OCI-LY3 (cell line): Measurements from ENCODE around the gene ATP2A2.

Experiments used
- H2AFZ ChIP-seq: fragments of 200-600, 300-600 bp; shearing (Covaris generic); 2 replicates; pipeline ENCODE4 v1.6.0; 2014; ENCODE audit warnings: antibody characterized with exemption, low read depth, low read length
- H3K27ac ChIP-seq: fragments of 200-600, 300-600 bp; sonication (generic); 2 replicates; pipeline ENCODE4 v1.5.1; 2014; ENCODE audit warnings: mild to moderate bottlenecking, low read length, moderate library complexity, mixed read lengths
- H3K27me3 ChIP-seq: fragments of 200-600, 300-600 bp; sonication (generic); 2 replicates; pipeline ENCODE4 v1.6.1; 2014; ENCODE audit warnings: low read depth, low read length, mixed read lengths
- H3K36me3 ChIP-seq: fragments of 200-600, 300-600 bp; sonication (generic); replicated peaks from 2 replicates; pipeline ENCODE3; 2014; ENCODE audit warnings: low read depth, low read length, mixed read lengths
- H3K4me1 ChIP-seq: fragments of 300-600, 200-600 bp; sonication (generic); 2 replicates; pipeline ENCODE4 v1.6.1; 2014; ENCODE audit warnings: low read length, mixed read lengths
- H3K4me2 ChIP-seq: fragments of 200-600, 300-600 bp; sonication (generic); 2 replicates; pipeline ENCODE4 v1.6.1; 2014; ENCODE audit warnings: low read length, mixed read lengths
- H3K4me3 ChIP-seq: fragments of 300-600, 200-600 bp; sonication (generic); 2 replicates; pipeline ENCODE4 v1.5.1; 2014; ENCODE audit warnings: antibody characterized with exemption, mild to moderate bottlenecking, low read length, moderate library complexity
- H3K79me2 ChIP-seq: fragments of 300-600, 200-600 bp; shearing (Covaris generic); 2 replicates; pipeline ENCODE4 v1.6.1; 2014; ENCODE audit warnings: mild to moderate bottlenecking, low read length, mixed read lengths
- H3K9ac ChIP-seq: fragments of 300-600, 200-600 bp; shearing (Covaris generic); 2 replicates; pipeline ENCODE4 v1.6.0; 2014; ENCODE audit warnings: mild to moderate bottlenecking, low read length, moderate library complexity
- H3K9me3 ChIP-seq: fragments of 200-600, 300-600 bp; shearing (Covaris generic); 2 replicates; pipeline ENCODE4 v1.6.1; 2014; ENCODE audit warnings: low read length, mixed read lengths; ENCODE audit not compliant: insufficient read depth
- H4K20me1 ChIP-seq: fragments of 200-600, 300-600 bp; sonication (generic); 2 replicates; pipeline ENCODE4 v1.6.1; 2016; ENCODE audit warnings: low read length, mixed read lengths; ENCODE audit not compliant: insufficient read depth
- CTCF ChIP-seq: fragments of 200-600, 300-600 bp; sonication (generic); IDR thresholded peaks from 2 replicates; pipeline ENCODE4 v1.5.1; 2014; ENCODE audit warnings: antibody characterized with exemption, low read length, low read depth
- EZH2phosphoT487 ChIP-seq: fragments of 200-600 bp; shearing (Covaris generic); IDR thresholded peaks from 2 replicates; pipeline ENCODE4 v1.6.1; 2018; ENCODE audit warnings: antibody characterized with exemption, mixed run types, low read depth

The ATP2A2 gene

GRCh38 chr12:110345963-110346362, 64.9 kb downstream of the ATP2A2 start:
- Histone ChIP-seq H3K79me2 (peaks cover 6% of the 10 kb centered on the region), H3K9ac (no peak overlapping the region), H3K36me3 (peaks cover 93% of the 10 kb centered on the region), H3K9me3 (no peaks in the 10 kb centered on the region), H3K4me2 (no peak overlapping the region), H3K27ac (no peak overlapping the region), H3K27me3 (no peaks in the 10 kb centered on the region), H3K4me1 (no peaks in the 10 kb centered on the region), H2AFZ (no peak overlapping the region), H4K20me1 (no peaks in the 10 kb centered on the region; the same call in 1 of the 2 replicates), H3K4me3 (no peak overlapping the region)
- TF ChIP-seq CTCF (no peak), EZH2phosphoT487 (no peak)

GRCh38 chr12:110347767-110348166, 66.7 kb downstream of the ATP2A2 start:
- Histone ChIP-seq H3K9me3 (no peaks in the 10 kb centered on the region), H3K4me2 (no peak overlapping the region), H4K20me1 (no peaks in the 10 kb centered on the region; the same call in 1 of the 2 replicates), H3K79me2 (no peaks in the 10 kb centered on the region; the same call in 1 of the 2 replicates), H3K4me3 (no peak overlapping the region), H3K4me1 (no peaks in the 10 kb centered on the region), H3K36me3 (peaks cover 84% of the 10 kb centered on the region), H3K9ac (no peak overlapping the region), H3K27ac (no peak overlapping the region), H2AFZ (no peak overlapping the region), H3K27me3 (no peaks in the 10 kb centered on the region)
- TF ChIP-seq CTCF (no peak), EZH2phosphoT487 (no peak)

- no peak overlapping the region for H3K27ac ChIP-seq
- TF ChIP-seq EZH2phosphoT487 (no peak), CTCF (no peak)
- no peaks in the 10 kb centered on the region; the same call in 1 of the 2 replicates for H4K20me1 ChIP-seq
- no peaks in the 10 kb centered on the region; the same call in 1 of the 2 replicates for H3K79me2 ChIP-seq
- no peaks in the 10 kb centered on the region for H3K27me3 ChIP-seq
- no peaks in the 10 kb centered on the region for H3K9me3 ChIP-seq
- H2AFZ ChIP-seq = no peak overlapping the region
- H3K36me3 ChIP-seq = peaks cover 76% of the 10 kb centered on the region
- H3K4me2 ChIP-seq = no peak overlapping the region
- no peak overlapping the region for H3K9ac ChIP-seq
- no peak overlapping the region for H3K4me3 ChIP-seq
- no peaks in the 10 kb centered on the region for H3K4me1 ChIP-seq
Observed at GRCh38 chr12:110348431-110349059, 67.5 kb downstream of the ATP2A2 start.

- H3K4me2 ChIP-seq = no peak overlapping the region
- no peaks in the 10 kb centered on the region; the same call in 1 of the 2 replicates for H4K20me1 ChIP-seq
- TF ChIP-seq CTCF (no peak), EZH2phosphoT487 (no peak)
- no peak overlapping the region for H3K9ac ChIP-seq
- peaks cover 70% of the 10 kb centered on the region for H3K36me3 ChIP-seq
- H3K79me2 ChIP-seq = no peaks in the 10 kb centered on the region; the same call in 1 of the 2 replicates
- H3K27me3 ChIP-seq = no peaks in the 10 kb centered on the region
- no peak overlapping the region for H2AFZ ChIP-seq
- H3K4me1 ChIP-seq = no peaks in the 10 kb centered on the region
- H3K4me3 ChIP-seq = no peak overlapping the region
- no peaks in the 10 kb centered on the region for H3K9me3 ChIP-seq
- no peak overlapping the region for H3K27ac ChIP-seq
Observed at GRCh38 chr12:110349096-110349495, 68.0 kb downstream of the ATP2A2 start.
